ENCODE results near the gene NAA80. TPM values are rescaled to one million over a fixed set of nuclear protein-coding genes. Genes with fewer than 3 reads are reported as not detected.
A peak's percentile ranks its signal among the peaks of the same experiment; 100 is the strongest.

Gene NAA80
- total RNA-seq, 2 donors from 2014 or later, result 4.4 to 11.2 TPM

DNA sequence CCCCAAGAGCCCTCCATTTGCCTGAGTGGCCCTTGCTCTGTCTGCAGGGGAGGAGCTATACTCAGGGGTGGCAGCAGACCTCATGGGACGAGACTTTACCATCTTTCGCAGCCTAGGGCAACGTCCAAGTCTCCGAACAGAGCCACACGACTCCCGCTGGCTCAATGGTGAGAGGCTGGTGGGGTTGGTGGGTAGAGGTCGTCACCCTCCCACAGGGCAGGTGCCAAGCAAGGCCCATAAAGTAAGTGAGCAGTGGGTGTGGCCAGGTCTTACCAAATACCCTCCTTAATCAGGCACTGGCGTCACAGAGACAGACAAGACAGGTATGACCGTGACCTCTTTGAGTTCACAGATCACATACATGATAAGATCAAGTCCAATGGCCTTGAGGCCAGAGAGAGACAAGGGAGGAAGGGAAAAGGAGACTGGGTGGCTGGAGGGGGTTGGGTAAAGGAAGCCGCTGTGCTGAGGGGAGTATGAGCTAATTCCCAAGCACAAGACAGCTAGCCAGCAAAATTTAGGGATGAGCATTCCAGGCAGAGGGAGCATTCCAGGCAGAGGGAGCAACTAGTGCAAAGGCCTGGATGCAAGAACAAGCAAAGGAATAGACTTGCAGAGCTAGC lies 27.8 kb downstream of the NAA80 start:
- H3K27ac ChIP-seq, result peak overlapping the region; percentile 93 to 97 (median 94)
- ATAC-seq (no peak), DNase-seq (no peak)
- H3K4me1 ChIP-seq, result peaks cover 79% of the 10 kb centered on the region
- no peaks in the 10 kb centered on the region for H3K27me3 ChIP-seq
- WGBS, 2 donors, result 20 to 40% methylated on average over 9 to 10 of the region's 10 CpGs
- H3K9me3 ChIP-seq, result no peaks in the 10 kb centered on the region
- no peaks in the 10 kb centered on the region for H3K36me3 ChIP-seq (replicated peaks in 1 of 2; ENCODE audit: insufficient read depth in 1 of 2, low read depth in 2 of 2)
- intact Hi-C loops (cut with DNase I), result loop anchor here (5.0 to 10.0 kb wide), 2 partner anchors 39 to 77 kb away; partner anchors contain the start of gene GNAT1
- TF ChIP-seq, protein P1, sequence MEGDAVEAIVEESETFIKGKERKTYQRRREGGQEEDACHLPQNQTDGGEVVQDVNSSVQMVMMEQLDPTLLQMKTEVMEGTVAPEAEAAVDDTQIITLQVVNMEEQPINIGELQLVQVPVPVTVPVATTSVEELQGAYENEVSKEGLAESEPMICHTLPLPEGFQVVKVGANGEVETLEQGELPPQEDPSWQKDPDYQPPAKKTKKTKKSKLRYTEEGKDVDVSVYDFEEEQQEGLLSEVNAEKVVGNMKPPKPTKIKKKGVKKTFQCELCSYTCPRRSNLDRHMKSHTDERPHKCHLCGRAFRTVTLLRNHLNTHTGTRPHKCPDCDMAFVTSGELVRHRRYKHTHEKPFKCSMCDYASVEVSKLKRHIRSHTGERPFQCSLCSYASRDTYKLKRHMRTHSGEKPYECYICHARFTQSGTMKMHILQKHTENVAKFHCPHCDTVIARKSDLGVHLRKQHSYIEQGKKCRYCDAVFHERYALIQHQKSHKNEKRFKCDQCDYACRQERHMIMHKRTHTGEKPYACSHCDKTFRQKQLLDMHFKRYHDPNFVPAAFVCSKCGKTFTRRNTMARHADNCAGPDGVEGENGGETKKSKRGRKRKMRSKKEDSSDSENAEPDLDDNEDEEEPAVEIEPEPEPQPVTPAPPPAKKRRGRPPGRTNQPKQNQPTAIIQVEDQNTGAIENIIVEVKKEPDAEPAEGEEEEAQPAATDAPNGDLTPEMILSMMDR (IDR thresholded peaks at IDR 0.05), result no peak
- TF ChIP-seq POLR2A (IDR thresholded peaks at IDR 0.05), result peak in 1 of 3 donors; percentile 18
- no peak overlapping the region for H3K4me3 ChIP-seq

DNA sequence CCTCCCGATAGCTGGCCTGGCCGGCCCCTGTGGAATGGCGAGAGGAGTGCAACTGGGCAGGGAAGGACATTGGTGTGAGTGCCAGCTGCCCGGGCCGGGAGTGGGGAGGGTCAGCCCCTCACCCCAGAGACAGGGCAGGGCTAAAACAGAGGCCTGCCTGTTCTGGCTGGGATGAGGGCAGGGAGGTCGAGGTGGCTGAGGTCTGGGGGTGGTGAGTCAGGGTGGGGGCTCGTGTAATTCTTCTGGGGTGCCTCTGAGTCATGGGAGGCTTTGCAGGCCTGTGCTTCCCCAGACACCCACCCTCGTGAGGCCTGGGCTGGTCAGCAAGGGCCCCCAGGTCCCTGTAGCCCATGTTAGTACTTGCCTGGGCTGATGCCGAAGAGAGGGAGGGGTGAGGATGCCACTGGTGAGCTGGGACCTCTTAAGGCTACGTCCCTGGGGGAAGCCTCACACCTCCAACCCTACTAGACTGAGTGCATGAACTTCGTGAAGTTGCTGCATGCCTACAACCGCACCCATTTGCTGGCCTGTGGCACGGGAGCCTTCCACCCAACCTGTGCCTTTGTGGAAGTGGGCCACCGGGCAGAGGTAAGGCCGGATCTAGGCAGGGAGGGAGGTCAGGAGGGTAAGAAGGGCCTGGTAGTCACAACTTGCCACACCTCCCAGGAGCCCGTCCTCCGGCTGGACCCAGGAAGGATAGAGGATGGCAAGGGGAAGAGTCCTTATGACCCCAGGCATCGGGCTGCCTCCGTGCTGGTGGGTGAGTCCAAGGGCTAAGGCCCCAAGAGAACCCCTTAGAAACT lies 28.6 kb downstream of the NAA80 start:
- WGBS, 2 donors, result 50 to 51% methylated on average over 10 to 19 of the region's 19 CpGs
- no peaks in the 10 kb centered on the region for H3K36me3 ChIP-seq (replicated peaks in 1 of 2; ENCODE audit: insufficient read depth in 1 of 2, low read depth in 2 of 2)
- DNase-seq, result no peak
- H3K4me1 ChIP-seq, result peaks cover 87% of the 10 kb centered on the region
- H3K4me3 ChIP-seq, result no peak overlapping the region
- no peak for ATAC-seq
- TF ChIP-seq, protein P1 (IDR thresholded peaks at IDR 0.05), result no peak
- no peak for TF ChIP-seq POLR2A (IDR thresholded peaks at IDR 0.05)
- no peaks in the 10 kb centered on the region for H3K9me3 ChIP-seq
- intact Hi-C loops (cut with DNase I), result loop anchor here (5.0 to 10.0 kb wide), 2 partner anchors 38 to 76 kb away; partner anchors contain the start of gene GNAT1
- H3K27ac ChIP-seq, result peak overlapping the region; percentile 93 to 97 (median 94)
- H3K27me3 ChIP-seq, result no peaks in the 10 kb centered on the region

DNA sequence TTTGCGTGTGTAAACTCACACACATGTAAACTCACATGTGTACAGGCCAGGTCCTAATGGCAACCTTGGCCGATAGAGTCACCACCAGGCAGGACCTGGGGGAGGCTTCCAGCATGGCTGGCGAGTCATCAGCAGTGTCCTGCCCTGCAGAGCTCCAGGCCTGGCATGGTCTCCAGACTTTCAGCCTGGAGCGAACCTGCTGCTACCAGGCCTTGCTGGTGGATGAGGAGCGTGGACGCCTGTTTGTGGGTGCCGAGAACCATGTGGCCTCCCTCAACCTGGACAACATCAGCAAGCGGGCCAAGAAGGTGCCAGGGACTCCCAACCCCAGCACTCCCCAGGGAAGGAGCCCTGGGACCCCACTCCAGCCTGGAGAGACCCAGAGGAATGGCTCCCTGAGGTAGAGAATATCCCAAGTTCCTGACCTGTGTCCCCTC lies 29.2 kb downstream of the NAA80 start:
- Histone ChIP-seq H3K9me3 (no peaks in the 10 kb centered on the region), H3K4me1 (peaks cover 93% of the 10 kb centered on the region), H3K27ac (peak overlapping the region; percentile 93 to 97 (median 94)), H3K36me3 (replicated peaks in 1 of 2; ENCODE audit: insufficient read depth in 1 of 2, low read depth in 2 of 2) (no peaks in the 10 kb centered on the region), H3K27me3 (no peaks in the 10 kb centered on the region), H3K4me3 (peak overlapping the region in 1 of 2 donors; percentile 16)
- intact Hi-C loops (cut with DNase I), result loop anchor here (5.0 to 10.0 kb wide), 2 partner anchors 38 to 75 kb away; partner anchors contain the start of gene GNAT1
- no peak for TF ChIP-seq POLR2A (IDR thresholded peaks at IDR 0.05)
- TF ChIP-seq, protein P1 (IDR thresholded peaks at IDR 0.05), result no peak
- 37 to 40% methylated on average over 1 to 8 of the region's 8 CpGs for WGBS, 2 donors
- ATAC-seq (no peak), DNase-seq (no peak)

DNA sequence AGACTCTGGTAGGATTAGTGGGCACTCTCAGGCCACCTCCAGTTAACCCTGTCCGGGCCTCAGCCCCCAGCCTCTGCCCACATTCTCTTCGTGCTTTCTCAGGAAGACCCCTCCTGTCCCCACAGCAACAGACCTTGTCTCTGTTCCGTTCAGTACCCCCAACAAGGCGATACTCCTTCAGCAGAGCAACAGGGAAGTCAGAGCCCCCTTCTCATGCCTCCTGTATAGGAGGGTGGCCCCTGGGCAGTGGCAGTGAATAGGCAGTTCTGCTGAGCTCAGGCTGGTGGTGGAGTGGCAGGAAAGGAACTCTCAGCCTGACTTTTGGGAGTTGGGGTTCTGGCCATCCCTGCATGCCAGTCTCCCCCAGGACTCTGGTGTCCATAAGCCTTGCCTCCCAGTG lies 29.7 kb downstream of the NAA80 start:
- Histone ChIP-seq H3K27me3 (no peaks in the 10 kb centered on the region), H3K4me1 (peaks cover 97% of the 10 kb centered on the region), H3K4me3 (peak overlapping the region; percentile 4 to 16), H3K36me3 (replicated peaks in 1 of 2; ENCODE audit: insufficient read depth in 1 of 2, low read depth in 2 of 2) (no peaks in the 10 kb centered on the region), H3K27ac (peak overlapping the region; percentile 93 to 97 (median 94)), H3K9me3 (no peaks in the 10 kb centered on the region)
- 17 to 22% methylated on average over 4 of the region's 4 CpGs for WGBS, 2 donors
- no peak for TF ChIP-seq POLR2A (IDR thresholded peaks at IDR 0.05)
- TF ChIP-seq, protein P1 (IDR thresholded peaks at IDR 0.05), result no peak
- no peak for DNase-seq
- intact Hi-C loops (cut with DNase I), result no loop called here
- no peak for ATAC-seq

All from body of pancreas (tissue), 4 donors.